GM12875 (cell line): ENCODE results near the gene SLC45A3.

Source experiments
- H3K4me3 ChIP-seq: one replicate; pipeline ENCODE4 v1.5.1; 2011; ENCODE audit warnings: low read depth, low read length, control low read depth
- TF ChIP-seq, protein P1 (sequence below): IDR thresholded peaks from 2 replicates; pipeline ENCODE4 v1.5.1; 2011; ENCODE audit warnings: low read depth, mild to moderate bottlenecking, control low read depth, inconsistent platforms, low read length, moderate library complexity, borderline replicate concordance; ENCODE audit not compliant: insufficient read depth

SLC45A3 gene

DNA sequence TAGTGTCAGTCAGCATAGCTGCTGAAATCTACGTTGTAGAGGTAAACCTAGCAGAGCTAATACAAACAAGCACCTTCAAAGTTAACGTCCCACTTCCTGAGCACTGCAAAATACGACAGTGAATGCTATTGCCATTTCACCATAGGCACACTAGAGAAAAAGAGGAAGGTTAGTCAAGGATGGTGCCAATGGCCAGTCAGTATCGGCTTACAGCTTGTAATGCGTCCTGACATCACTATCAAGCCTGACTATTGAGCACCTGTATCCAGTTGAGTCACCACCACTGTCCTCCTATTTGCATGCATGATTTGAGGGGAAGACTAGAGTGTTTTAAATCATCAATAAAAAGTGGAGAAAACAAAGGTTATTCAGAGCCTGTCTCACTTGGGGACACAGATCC is 35.3 kb upstream of the SLC45A3 start:
- H3K4me3 ChIP-seq, result no peak overlapping the region
- TF ChIP-seq, protein P1, sequence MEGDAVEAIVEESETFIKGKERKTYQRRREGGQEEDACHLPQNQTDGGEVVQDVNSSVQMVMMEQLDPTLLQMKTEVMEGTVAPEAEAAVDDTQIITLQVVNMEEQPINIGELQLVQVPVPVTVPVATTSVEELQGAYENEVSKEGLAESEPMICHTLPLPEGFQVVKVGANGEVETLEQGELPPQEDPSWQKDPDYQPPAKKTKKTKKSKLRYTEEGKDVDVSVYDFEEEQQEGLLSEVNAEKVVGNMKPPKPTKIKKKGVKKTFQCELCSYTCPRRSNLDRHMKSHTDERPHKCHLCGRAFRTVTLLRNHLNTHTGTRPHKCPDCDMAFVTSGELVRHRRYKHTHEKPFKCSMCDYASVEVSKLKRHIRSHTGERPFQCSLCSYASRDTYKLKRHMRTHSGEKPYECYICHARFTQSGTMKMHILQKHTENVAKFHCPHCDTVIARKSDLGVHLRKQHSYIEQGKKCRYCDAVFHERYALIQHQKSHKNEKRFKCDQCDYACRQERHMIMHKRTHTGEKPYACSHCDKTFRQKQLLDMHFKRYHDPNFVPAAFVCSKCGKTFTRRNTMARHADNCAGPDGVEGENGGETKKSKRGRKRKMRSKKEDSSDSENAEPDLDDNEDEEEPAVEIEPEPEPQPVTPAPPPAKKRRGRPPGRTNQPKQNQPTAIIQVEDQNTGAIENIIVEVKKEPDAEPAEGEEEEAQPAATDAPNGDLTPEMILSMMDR, result no peak

GRCh38 chr1:205714906-205715246 is 34.6 kb upstream of the SLC45A3 start:
- H3K4me3 ChIP-seq, result no peak overlapping the region
- TF ChIP-seq, protein P1, result no peak

DNA sequence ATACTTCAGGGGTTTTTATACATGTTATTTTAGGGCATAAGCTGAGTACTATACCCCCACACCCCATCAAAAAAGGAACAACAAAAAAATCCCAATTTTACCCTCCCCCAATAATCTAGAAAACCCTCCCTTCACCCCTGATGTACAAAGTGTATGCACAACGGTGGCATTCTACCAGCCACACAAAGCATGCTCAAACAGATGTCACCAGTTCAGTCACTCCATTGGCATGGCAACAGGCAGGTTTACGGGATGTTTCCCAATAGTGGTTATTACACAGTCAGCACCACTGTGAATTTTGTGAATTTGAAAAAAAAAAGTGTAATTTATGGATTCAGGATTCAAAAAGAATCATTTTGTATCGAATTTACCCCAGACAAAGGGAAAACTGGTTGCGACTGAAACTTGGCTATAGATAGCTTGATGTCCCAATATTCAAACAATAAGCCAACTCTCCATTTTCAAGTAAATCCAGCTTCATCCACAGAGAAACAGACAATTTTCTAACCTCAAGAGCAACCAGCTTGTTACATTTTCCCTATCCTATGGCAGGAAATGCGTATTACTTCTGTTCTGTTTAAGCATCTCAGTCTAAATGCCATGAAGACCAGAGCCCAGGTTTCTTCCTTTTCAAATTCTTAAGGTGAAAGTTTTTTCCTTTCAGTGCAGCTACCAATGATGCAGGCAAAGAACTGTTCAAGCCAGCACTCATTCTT is 34.0 kb upstream of the SLC45A3 start:
- TF ChIP-seq, protein P1, result no peak
- no peak overlapping the region for H3K4me3 ChIP-seq

- TF ChIP-seq, protein P1, result peak; percentile 75
- H3K4me3 ChIP-seq, result no peak overlapping the region
Observed at GRCh38 chr1:205711105-205712048, 31.1 kb upstream of the SLC45A3 start.

- no peak overlapping the region for H3K4me3 ChIP-seq
- TF ChIP-seq, protein P1, result no peak
Observed at GRCh38 chr1:205710201-205711062, 30.1 kb upstream of the SLC45A3 start.

DNA sequence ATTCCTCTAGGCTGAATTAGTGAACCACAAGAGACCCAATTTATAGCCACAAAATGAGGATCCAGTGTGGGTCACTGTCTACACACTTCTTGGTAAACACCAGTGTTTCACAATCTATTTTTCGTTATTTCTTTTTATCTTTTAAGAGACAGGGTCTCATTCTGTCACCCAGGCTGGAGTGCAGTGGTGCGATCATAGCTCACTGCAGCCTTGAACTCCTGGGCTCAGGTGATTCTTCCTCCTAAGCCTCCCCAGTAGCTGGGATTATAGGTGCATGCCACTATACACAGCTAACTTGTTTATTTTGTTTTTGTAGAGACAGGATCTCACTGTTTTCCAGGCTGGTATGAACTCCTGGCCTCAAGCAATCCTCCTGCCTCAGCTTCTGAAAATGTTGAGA is 29.3 kb upstream of the SLC45A3 start:
- TF ChIP-seq, protein P1, result no peak
- no peak overlapping the region for H3K4me3 ChIP-seq
